Measurements from ENCODE around the gene RAPGEF6. TPM values are rescaled to one million over a fixed set of nuclear protein-coding genes. Genes with fewer than 3 reads are reported as not detected.

Gene RAPGEF6
- total RNA-seq, 1 experiment from 2014 or later: 25.0 TPM

DNA sequence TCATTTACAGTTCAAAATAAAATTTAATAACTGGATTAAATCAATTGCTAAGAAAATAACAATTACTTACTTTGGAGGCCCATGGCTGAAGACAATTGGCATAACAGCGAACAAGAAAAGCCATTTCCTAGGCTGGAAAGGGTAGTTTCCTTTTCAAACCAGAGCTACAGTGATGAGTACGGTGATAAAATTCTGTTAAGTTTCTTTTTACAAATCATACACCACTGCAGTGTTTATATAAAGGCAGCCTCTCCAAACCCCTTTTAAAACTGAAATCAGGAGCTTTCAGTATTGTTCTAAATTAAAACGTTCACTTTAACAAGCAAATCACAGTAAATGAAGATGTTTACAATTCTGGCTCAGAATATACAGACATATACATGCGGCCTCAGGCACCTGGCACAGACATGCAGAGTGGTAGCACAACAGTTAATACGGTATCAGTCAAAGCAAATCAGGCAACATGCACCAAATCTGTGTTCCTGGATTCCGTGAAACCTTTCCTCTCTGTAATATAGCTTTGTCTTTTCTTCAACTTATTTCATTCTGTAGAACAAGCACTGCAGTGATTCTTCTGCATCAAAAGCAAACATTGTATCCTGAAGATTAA lies 102.9 kb downstream of the RAPGEF6 start:
- no peak for DNase-seq (ENCODE audit: low read depth, low spot score)
- TF ChIP-seq, protein P1, sequence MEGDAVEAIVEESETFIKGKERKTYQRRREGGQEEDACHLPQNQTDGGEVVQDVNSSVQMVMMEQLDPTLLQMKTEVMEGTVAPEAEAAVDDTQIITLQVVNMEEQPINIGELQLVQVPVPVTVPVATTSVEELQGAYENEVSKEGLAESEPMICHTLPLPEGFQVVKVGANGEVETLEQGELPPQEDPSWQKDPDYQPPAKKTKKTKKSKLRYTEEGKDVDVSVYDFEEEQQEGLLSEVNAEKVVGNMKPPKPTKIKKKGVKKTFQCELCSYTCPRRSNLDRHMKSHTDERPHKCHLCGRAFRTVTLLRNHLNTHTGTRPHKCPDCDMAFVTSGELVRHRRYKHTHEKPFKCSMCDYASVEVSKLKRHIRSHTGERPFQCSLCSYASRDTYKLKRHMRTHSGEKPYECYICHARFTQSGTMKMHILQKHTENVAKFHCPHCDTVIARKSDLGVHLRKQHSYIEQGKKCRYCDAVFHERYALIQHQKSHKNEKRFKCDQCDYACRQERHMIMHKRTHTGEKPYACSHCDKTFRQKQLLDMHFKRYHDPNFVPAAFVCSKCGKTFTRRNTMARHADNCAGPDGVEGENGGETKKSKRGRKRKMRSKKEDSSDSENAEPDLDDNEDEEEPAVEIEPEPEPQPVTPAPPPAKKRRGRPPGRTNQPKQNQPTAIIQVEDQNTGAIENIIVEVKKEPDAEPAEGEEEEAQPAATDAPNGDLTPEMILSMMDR (IDR thresholded peaks at IDR 0.05): no peak
- TF ChIP-seq TCF7L2 (IDR thresholded peaks at IDR 0.05; ENCODE audit: low read depth, low read length) (no peak), POLR2AphosphoS5 (IDR thresholded peaks at IDR 0.05; ENCODE audit: low read depth, low read length) (no peak), REST (IDR thresholded peaks at IDR 0.05; ENCODE audit: insufficient read depth in 1 of 2, low read depth in 2 of 2, low read length in 1 of 2) (no peak), SIN3A (IDR thresholded peaks at IDR 0.05; ENCODE audit: borderline replicate concordance, insufficient read depth, low read depth, low read length) (no peak)
- Histone ChIP-seq H3K36me3 (ENCODE audit: control insufficient read depth, insufficient read depth, low read length) (no peaks in the 10 kb centered on the region; the same call in 1 of the 2 replicates), H3K27ac (ENCODE audit: low read length) (no peak overlapping the region), H3K4me3 (ENCODE audit: low read depth in 2 of 2, low read length in 2 of 2) (no peak overlapping the region; a peak in 1 of 4 replicates), H3K27me3 (ENCODE audit: control insufficient read depth, insufficient read depth, low read length) (no peaks in the 10 kb centered on the region), H3K9me3 (ENCODE audit: control insufficient read depth, insufficient read depth, low read depth, low read length) (no peaks in the 10 kb centered on the region), H3K4me1 (ENCODE audit: control insufficient read depth, insufficient read depth, low read length) (no peaks in the 10 kb centered on the region)
- in situ Hi-C loops (cut with HindIII; ENCODE audit: low pct_unique_long_range_greater_than_20kb, low sequenced_read_pairs) (no loop called here), intact Hi-C loops (cut with micrococcal nuclease; ENCODE audit: unreplicated experiment) (no loop called here)
- ChIA-PET CTCF (no interaction called here), POLR2A (no interaction called here)
- no peak for ATAC-seq
- BruUV-seq (replicated peaks): TSS peak; percentile 12

- TF ChIP-seq SIN3A (IDR thresholded peaks at IDR 0.05; ENCODE audit: borderline replicate concordance, insufficient read depth, low read depth, low read length): no peak
- TF ChIP-seq TCF7L2 (IDR thresholded peaks at IDR 0.05; ENCODE audit: low read depth, low read length): no peak
- TF ChIP-seq POLR2AphosphoS5 (IDR thresholded peaks at IDR 0.05; ENCODE audit: low read depth, low read length): no peak
- no peak for TF ChIP-seq REST (IDR thresholded peaks at IDR 0.05; ENCODE audit: insufficient read depth in 1 of 2, low read depth in 2 of 2, low read length in 1 of 2)
- TF ChIP-seq, protein P1 (IDR thresholded peaks at IDR 0.05): no peak
- ChIA-PET CTCF (interaction anchor here (0.5 to 0.6 kb wide), 2 partner anchors 169 to 971 kb away, joined by 3 to 8 read pairs; no protein-coding TSS in a partner anchor), POLR2A (interaction anchor here (0.6 kb wide), 1 partner anchor 27 kb away, joined by 5 read pairs; no protein-coding TSS in a partner anchor)
- no peaks in the 10 kb centered on the region for H3K27me3 ChIP-seq (ENCODE audit: control insufficient read depth, insufficient read depth, low read length)
- H3K4me1 ChIP-seq (ENCODE audit: control insufficient read depth, insufficient read depth, low read length): no peaks in the 10 kb centered on the region
- in situ Hi-C loops (cut with HindIII; ENCODE audit: low pct_unique_long_range_greater_than_20kb, low sequenced_read_pairs) (no loop called here), intact Hi-C loops (cut with micrococcal nuclease; ENCODE audit: unreplicated experiment) (no loop called here)
- no peak for ATAC-seq
- H3K4me3 ChIP-seq (ENCODE audit: low read depth in 2 of 2, low read length in 2 of 2): no peak overlapping the region
- H3K9me3 ChIP-seq (ENCODE audit: control insufficient read depth, insufficient read depth, low read depth, low read length): no peaks in the 10 kb centered on the region
- no TSS peak for BruUV-seq (replicated peaks)
- H3K27ac ChIP-seq (ENCODE audit: low read length): no peak overlapping the region
- no peak for DNase-seq (ENCODE audit: low read depth, low spot score)
- H3K36me3 ChIP-seq (ENCODE audit: control insufficient read depth, insufficient read depth, low read length): no peaks in the 10 kb centered on the region; the same call in 1 of the 2 replicates
Measured at GRCh38 chr5:131530706-131531331, 104.2 kb downstream of the RAPGEF6 start.
